H9 (cell line): ENCODE measurements around the gene PPP1R16B. TPM values are rescaled to one million over a fixed set of nuclear protein-coding genes. Genes with fewer than 3 reads are reported as not detected.

ENCODE experiments used
- DNase-seq: peaks from one replicate; pipeline ENCODE4 v3.0.0-alpha.2; 2017
- H2AFZ ChIP-seq: one replicate; pipeline ENCODE4 v1.6.1; 2013; ENCODE audit warnings: mild to moderate bottlenecking, low read length, control low read depth, moderate library complexity
- H2AK5ac ChIP-seq: 2 replicates; pipeline ENCODE4 v1.6.1; 2013; ENCODE audit warnings: low read length, control low read depth, mixed read lengths; ENCODE audit not compliant: insufficient read length
- H2BK120ac ChIP-seq: one replicate; pipeline ENCODE4 v1.6.1; 2013; ENCODE audit warnings: low read depth, mild to moderate bottlenecking, low read length, control low read depth, inconsistent platforms; ENCODE audit not compliant: poor library complexity, severe bottlenecking
- H2BK12ac ChIP-seq: 2 replicates; pipeline ENCODE4 v1.6.1; 2013; ENCODE audit warnings: low read length, control low read depth, mixed read lengths, low read depth; ENCODE audit not compliant: insufficient read length
- H2BK15ac ChIP-seq: 2 replicates; pipeline ENCODE4 v1.6.1; 2013; ENCODE audit warnings: low read depth, low read length, control low read depth
- H2BK20ac ChIP-seq: one replicate; pipeline ENCODE4 v1.6.1; 2013; ENCODE audit warnings: low read depth, mild to moderate bottlenecking, low read length, control low read depth, inconsistent platforms; ENCODE audit not compliant: poor library complexity, severe bottlenecking
- H2BK5ac ChIP-seq: 2 replicates; pipeline ENCODE4 v1.6.1; 2013; ENCODE audit warnings: low read length, control low read depth, mixed read lengths; ENCODE audit not compliant: insufficient read length
- H3K14ac ChIP-seq: 2 replicates; pipeline ENCODE4 v1.6.1; 2013; ENCODE audit warnings: low read length, control low read depth; ENCODE audit not compliant: insufficient read depth
- H3K18ac ChIP-seq: 2 replicates; pipeline ENCODE4 v1.6.1; 2013; ENCODE audit warnings: low read depth, mild to moderate bottlenecking, mixed read lengths, low read length, control low read depth; ENCODE audit not compliant: insufficient read length
- H3K23ac ChIP-seq: 2 replicates; pipeline ENCODE4 v1.6.1; 2013; ENCODE audit warnings: low read length, control low read depth, mixed read lengths, low read depth; ENCODE audit not compliant: insufficient read length
- H3K23me2 ChIP-seq: 2 replicates; pipeline ENCODE4 v1.6.1; 2013; ENCODE audit warnings: low read depth, mild to moderate bottlenecking, mixed read lengths, low read length, control low read depth; ENCODE audit not compliant: insufficient read length, poor library complexity, severe bottlenecking
- H3K27ac ChIP-seq: 2 replicates; pipeline ENCODE4 v1.5.1; 2013; ENCODE audit warnings: low read length, control low read depth, mixed read lengths, low read depth; ENCODE audit not compliant: insufficient read length
- H3K27me3 ChIP-seq: 2 replicates; pipeline ENCODE4 v1.6.1; 2013; ENCODE audit warnings: low read length, control low read depth, inconsistent platforms; ENCODE audit not compliant: insufficient read depth
- H3K4ac ChIP-seq: 2 replicates; pipeline ENCODE4 v1.6.1; 2013; ENCODE audit warnings: low read depth, mild to moderate bottlenecking, control low read depth, inconsistent platforms, low read length, moderate library complexity
- H3K4me1 ChIP-seq: 2 replicates; pipeline ENCODE4 v1.6.1; 2013; ENCODE audit warnings: low read length, control low read depth, inconsistent platforms; ENCODE audit not compliant: insufficient read depth
- H3K4me2 ChIP-seq: 2 replicates; pipeline ENCODE4 v1.6.1; 2013; ENCODE audit warnings: low read length, control low read depth, mixed read lengths; ENCODE audit not compliant: insufficient read length, insufficient read depth
- H3K56ac ChIP-seq: 2 replicates; pipeline ENCODE4 v1.6.1; 2013; ENCODE audit warnings: low read depth, mild to moderate bottlenecking, mixed read lengths, low read length, control low read depth; ENCODE audit not compliant: insufficient read length
- H3K79me1 ChIP-seq: 2 replicates; pipeline ENCODE4 v1.6.1; 2013; ENCODE audit warnings: low read depth, mild to moderate bottlenecking, moderate library complexity, low read length, control low read depth, inconsistent platforms; ENCODE audit not compliant: insufficient read depth, poor library complexity, severe bottlenecking
- H3K79me2 ChIP-seq: 2 replicates; pipeline ENCODE4 v1.6.1; 2013; ENCODE audit warnings: low read length, control low read depth, inconsistent platforms; ENCODE audit not compliant: insufficient read depth
- H3K9ac ChIP-seq: 2 replicates; pipeline ENCODE4 v1.6.1; 2013; ENCODE audit warnings: low read length, control low read depth, mixed read lengths; ENCODE audit not compliant: insufficient read length; ENCODE audit errors: extremely low read depth
- H3K9me3 ChIP-seq: one replicate; pipeline ENCODE4 v1.6.1; 2013; ENCODE audit warnings: low read depth, low read length, inconsistent platforms; ENCODE audit not compliant: control insufficient read depth
- H3T11ph ChIP-seq: one replicate; pipeline ENCODE4 v1.6.1; 2013; ENCODE audit warnings: mild to moderate bottlenecking, low read length, control low read depth, inconsistent platforms
- H4K20me1 ChIP-seq: one replicate; pipeline ENCODE4 v1.6.1; 2013; ENCODE audit not compliant: control insufficient read depth, insufficient read length, insufficient read depth
- H4K5ac ChIP-seq: 2 replicates; pipeline ENCODE4 v1.6.1; 2013; ENCODE audit warnings: low read depth, mild to moderate bottlenecking, mixed read lengths, low read length, control low read depth; ENCODE audit not compliant: insufficient read length
- H4K8ac ChIP-seq: replicated peaks from 2 replicates; pipeline ENCODE4 v1.6.1; 2013; ENCODE audit warnings: low read length, control low read depth, mixed read lengths, low read depth; ENCODE audit not compliant: insufficient read length
- H4K91ac ChIP-seq: 2 replicates; pipeline ENCODE4 v1.6.1; 2013; ENCODE audit warnings: low read depth, mild to moderate bottlenecking, moderate library complexity, mixed read lengths, low read length, control low read depth; ENCODE audit not compliant: insufficient read length
- H3K27ac Mint-ChIP-seq, 3 experiments: 2 replicates in 2 of 3; 3 replicates in 1 of 3; pipeline ENCODE4 v1.8.0; 2020 to 2021; ENCODE audit warnings: mixed read lengths in 3 of 3, mild to moderate bottlenecking in 1 of 3, moderate library complexity in 1 of 3
- H3K27me3 Mint-ChIP-seq: 2 replicates; pipeline ENCODE4 v1.8.0; 2021; ENCODE audit warnings: low read depth, mild to moderate bottlenecking, moderate library complexity, mixed read lengths
- H3K36me3 Mint-ChIP-seq, 3 experiments: 2 replicates in 2 of 3; 3 replicates in 1 of 3; pipeline ENCODE4 v1.8.0; 2020 to 2021; ENCODE audit warnings: low read depth in 3 of 3, mixed read lengths in 3 of 3; ENCODE audit not compliant: insufficient read depth in 1 of 3
- H3K4me1 Mint-ChIP-seq, 2 experiments: 2 replicates each; pipeline ENCODE4 v1.8.0; 2020; ENCODE audit warnings: mixed read lengths in 2 of 2
- H3K4me3 Mint-ChIP-seq, 2 experiments: 2 replicates in 1 of 2; 3 replicates in 1 of 2; pipeline ENCODE4 v1.8.0; 2020 to 2021; ENCODE audit warnings: mild to moderate bottlenecking in 2 of 2, mixed read lengths in 2 of 2, moderate library complexity in 1 of 2
- H3K9me3 Mint-ChIP-seq, 2 experiments: 2 replicates in 1 of 2; 3 replicates in 1 of 2; pipeline ENCODE4 v1.8.0; 2020; ENCODE audit warnings: mild to moderate bottlenecking in 2 of 2, mixed read lengths in 2 of 2, moderate library complexity in 1 of 2
- CTCF ChIP-seq: fragments of 200-600 bp; sonication (generic); conservative IDR thresholded peaks from 3 replicates; pipeline ENCODE4 v1.8.0; 2021; ENCODE audit warnings: antibody characterized with exemption, mild to moderate bottlenecking
- WGBS: extraction: QIAGEN DNeasy Blood & Tissue Kit; methylation state at CpG from one replicate; pipeline ENCODE4 v1.1.7; 2013; ENCODE audit warnings: missing lambda C conversion rate, low lambda C conversion rate, mixed read lengths; ENCODE audit not compliant: insufficient read length; ENCODE audit errors: extremely low coverage; 5-methylcytosine and 5-hydroxymethylcytosine counted together
- total RNA-seq: library from RNA; stranded (reverse); gene quantifications from 2 replicates; pipeline ENCODE4 v1.2.1, GENCODE V29; 2021

PPP1R16B gene
- total RNA-seq, 1 experiment from 2014 or later = 8.2 TPM

- Histone ChIP-seq H2BK5ac (no peak overlapping the region), H2AK5ac (no peak overlapping the region), H3K27ac (no peak overlapping the region), H3K4me2 (no peak overlapping the region), H3K4ac (no peak overlapping the region), H3K9ac (no peak overlapping the region), H3T11ph (no peak overlapping the region), H2BK20ac (no peak overlapping the region), H3K4me1 (no peaks in the 10 kb centered on the region), H2BK120ac (no peak overlapping the region), H4K5ac (no peak overlapping the region), H3K18ac (no peak overlapping the region), H3K23me2 (no peaks in the 10 kb centered on the region), H3K9me3 (no peaks in the 10 kb centered on the region), H2BK15ac (no peak overlapping the region), H2AFZ (no peak overlapping the region), H3K79me2 (no peaks in the 10 kb centered on the region; the same call in 1 of the 2 replicates), H3K23ac (no peak overlapping the region), H4K20me1 (no peaks in the 10 kb centered on the region), H3K27me3 (no peaks in the 10 kb centered on the region), H3K79me1 (no peaks in the 10 kb centered on the region), H4K91ac (no peak overlapping the region), H3K14ac (no peak overlapping the region), H4K8ac (no peak overlapping the region), H3K56ac (no peak overlapping the region), H2BK12ac (no peak overlapping the region)
- TF ChIP-seq CTCF = no peak
- H3K4me3 Mint-ChIP-seq = no peak overlapping the region
- H3K9me3 Mint-ChIP-seq = peaks cover 9 to 11% of the 10 kb centered on the region in 2 experiments
- peak overlapping the region in 1 of 3 experiments; percentile 10; a peak in 1 of 7 replicates for H3K27ac Mint-ChIP-seq
- no peaks in the 10 kb centered on the region for H3K27me3 Mint-ChIP-seq
- H3K4me1 Mint-ChIP-seq = no peaks in the 10 kb centered on the region
- WGBS = no CpG with 5 or more reads among the region's 7 CpGs
- H3K36me3 Mint-ChIP-seq = peaks cover 32 to 74% (median 54%) of the 10 kb centered on the region in 3 experiments
- no peak for DNase-seq
These were observed 33.9 kb upstream of the PPP1R16B start for GRCh38 chr20:38771621-38772020.
